ENCODE data around the gene MAST4.

GRCh38 chr5:66812291-66812690 is 216.1 kb downstream of the MAST4 start:
- no peak for TF ChIP-seq CTCF (IDR thresholded peaks at IDR 0.05)
- no peak for TF ChIP-seq CBX8 (IDR thresholded peaks at IDR 0.05)
- TF ChIP-seq ELK1 (IDR thresholded peaks at IDR 0.05; ENCODE audit: low read depth, low read length): no peak
- no peak for TF ChIP-seq POLR2A (IDR thresholded peaks at IDR 0.05; ENCODE audit: low read length)
- TF ChIP-seq CEBPB (IDR thresholded peaks at IDR 0.05): no peak
- TF ChIP-seq CHD2 (IDR thresholded peaks at IDR 0.05; ENCODE audit: low read length, partially characterized antibody): no peak
- TF ChIP-seq EP300 (IDR thresholded peaks at IDR 0.05): no peak
- TF ChIP-seq TP53 (CRISPR knock-in tag; IDR thresholded peaks at IDR 0.05): no peak
- TF ChIP-seq HMGXB4 (CRISPR knock-in tag; IDR thresholded peaks at IDR 0.05; ENCODE audit: borderline replicate concordance): no peak
- no peak for TF ChIP-seq BHLHE40 (IDR thresholded peaks at IDR 0.05; ENCODE audit: low read depth, low read length)
- TF ChIP-seq JUNB (IDR thresholded peaks at IDR 0.05): no peak
- TF ChIP-seq TFCP2L1 (CRISPR knock-in tag; IDR thresholded peaks at IDR 0.05): no peak

Data from A549 (cell line).